GM21515 (cell line): Measurements from ENCODE around the gene GON7.
"Not testable (repeated sequence)": the region's sequence is repeated elsewhere in the genome, so short reads cannot be mapped to it uniquely, and the experiment has no call there.

Experiments used
- ATAC-seq: cut with Tn5 transposase; IDR thresholded peaks from one replicate; pipeline ENCODE4 v1.9.1; 2021; ENCODE audit not compliant: unreplicated experiment

Gene GON7, protein sequence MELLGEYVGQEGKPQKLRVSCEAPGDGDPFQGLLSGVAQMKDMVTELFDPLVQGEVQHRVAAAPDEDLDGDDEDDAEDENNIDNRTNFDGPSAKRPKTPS

DNA sequence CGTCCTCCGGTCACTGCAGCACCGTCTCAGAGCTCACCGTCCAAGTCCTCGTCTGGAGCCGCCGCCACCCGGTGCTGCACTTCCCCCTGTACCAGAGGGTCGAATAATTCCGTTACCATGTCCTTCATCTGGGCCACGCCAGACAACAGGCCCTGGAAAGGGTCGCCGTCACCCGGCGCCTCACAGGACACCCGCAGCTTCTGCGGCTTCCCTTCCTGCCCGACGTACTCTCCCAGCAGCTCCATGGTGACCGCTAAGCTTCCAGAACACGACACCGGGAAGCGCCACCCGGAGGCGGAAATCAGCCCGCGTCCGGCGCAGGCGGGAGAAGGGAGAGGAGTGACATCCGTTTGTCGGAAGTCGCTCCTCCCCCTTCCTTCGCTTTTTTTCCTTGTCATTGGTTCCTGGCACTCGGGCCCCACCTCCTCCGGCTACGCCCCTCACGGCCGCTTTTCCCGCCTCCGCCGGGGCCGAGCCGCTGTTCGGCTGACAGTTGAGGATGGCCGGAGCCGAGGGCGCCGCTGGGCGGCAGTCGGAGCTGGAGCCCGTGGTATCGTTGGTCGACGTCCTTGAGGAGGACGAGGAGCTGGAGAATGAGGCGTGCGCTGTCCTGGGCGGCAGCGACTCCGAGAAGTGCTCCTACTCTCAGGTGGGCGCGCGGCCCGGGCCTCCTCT lies at the start of gene GON7, which contains the start of gene UBR7:
Gene GON7, minus strand, starts transcription at position 273 of the 675 bp plus-strand sequence. Its CDS starts 28 bp downstream, at position 245.
Gene UBR7, plus strand, starts transcription at position 464 of the 675 bp plus-strand sequence. Its CDS starts 36 bp downstream, at position 500.
- peak; percentile 83 for ATAC-seq

- ATAC-seq, result no peak
These were observed 42.4 kb upstream of the GON7 start for GRCh38 chr14:93249128-93249831.

DNA sequence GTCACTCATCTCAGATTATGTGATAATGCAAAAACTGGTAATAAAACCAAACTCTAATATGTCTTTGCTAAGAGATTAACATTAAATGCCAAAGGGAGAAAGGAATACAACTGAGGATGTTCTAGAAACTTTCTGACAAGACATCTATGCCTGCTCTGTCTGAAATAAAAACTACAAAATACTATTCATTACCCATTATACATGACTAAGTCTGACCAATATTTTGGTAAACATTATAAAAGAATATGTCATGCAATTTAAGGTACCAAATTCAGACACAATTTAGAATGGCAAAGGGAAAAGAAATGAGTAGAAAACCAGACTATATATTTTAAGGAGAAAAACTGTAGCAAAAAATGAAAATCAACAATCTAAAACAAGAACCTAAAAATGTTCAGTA lies 39.7 kb upstream of the GON7 start:
- ATAC-seq, result no peak

- ATAC-seq, result no peak
These were observed 39.0 kb upstream of the GON7 start for GRCh38 chr14:93245764-93246420.

- ATAC-seq, result no peak
These were observed 33.8 kb upstream of the GON7 start for GRCh38 chr14:93240678-93241000.

- ATAC-seq, result no peak
These were observed 33.2 kb upstream of the GON7 start for GRCh38 chr14:93239869-93240677.

GRCh38 chr14:93234798-93235197 lies 27.9 kb upstream of the GON7 start:
- no peak for ATAC-seq

- not testable (repeated sequence) for ATAC-seq
These were observed 26.2 kb upstream of the GON7 start for GRCh38 chr14:93233078-93233477.

DNA sequence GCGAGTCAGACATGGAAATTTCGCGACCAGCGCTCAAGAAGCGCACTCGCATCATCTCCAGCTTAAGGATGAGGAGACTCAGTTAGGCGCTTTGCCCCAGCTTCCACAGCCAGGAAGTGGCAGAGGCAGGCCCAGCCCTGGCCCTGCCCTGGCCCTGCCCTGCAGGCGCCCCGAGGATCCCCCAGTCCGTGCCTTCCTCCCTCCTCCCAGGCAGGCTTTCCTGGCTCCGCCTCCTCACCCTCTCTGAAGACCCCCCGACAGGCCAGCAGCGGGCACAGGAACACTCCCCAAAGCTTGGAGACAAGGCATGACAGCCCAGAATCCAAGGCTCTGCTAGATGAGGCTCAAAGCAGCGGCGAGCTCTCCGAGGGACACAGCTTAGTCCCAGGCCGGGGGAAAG lies 25.3 kb upstream of the GON7 start:
- no peak for ATAC-seq

DNA sequence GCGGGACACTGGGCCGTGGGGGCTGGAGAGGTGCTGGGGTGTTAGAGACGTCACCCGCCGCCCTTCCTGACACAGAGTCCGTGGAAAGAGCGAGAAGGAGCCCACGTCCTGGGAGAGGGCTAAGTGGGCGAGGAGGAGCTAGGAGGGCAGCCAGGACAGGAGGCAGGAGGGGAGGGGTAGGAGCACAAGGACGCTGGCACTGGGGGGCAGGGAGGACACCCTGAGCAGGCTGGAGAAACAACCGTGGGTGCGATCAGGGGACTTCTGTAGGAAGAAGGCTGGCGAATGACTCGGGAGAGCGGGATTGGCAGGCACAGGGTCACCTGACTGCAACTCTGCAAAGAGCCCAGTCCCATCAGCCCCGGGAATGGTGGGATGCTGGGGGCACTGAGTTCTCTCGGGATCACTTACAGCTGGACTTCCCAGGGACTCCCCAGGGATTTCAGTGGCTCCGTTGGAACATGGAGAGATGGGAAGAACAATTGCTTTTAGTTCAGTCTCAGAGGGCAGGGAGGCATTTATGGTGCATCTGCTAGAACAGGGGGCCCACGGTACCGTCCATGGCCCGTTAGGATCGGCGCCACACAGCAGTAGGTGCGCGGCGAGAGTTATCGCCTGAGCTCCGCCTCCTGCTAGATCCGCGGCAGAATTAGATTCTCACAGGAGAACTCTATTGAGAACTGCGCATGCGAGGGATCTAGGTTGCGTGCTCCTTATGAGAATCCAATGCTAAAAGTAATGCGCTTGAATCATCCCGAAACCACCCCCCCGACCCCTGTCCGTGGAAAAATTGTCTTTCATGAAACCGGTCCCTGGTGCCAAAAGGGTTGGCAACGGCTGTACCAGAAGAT lies 24.5 kb upstream of the GON7 start:
- no peak for ATAC-seq

GRCh38 chr14:93230539-93230938 lies 23.7 kb upstream of the GON7 start:
- ATAC-seq, result no peak

DNA sequence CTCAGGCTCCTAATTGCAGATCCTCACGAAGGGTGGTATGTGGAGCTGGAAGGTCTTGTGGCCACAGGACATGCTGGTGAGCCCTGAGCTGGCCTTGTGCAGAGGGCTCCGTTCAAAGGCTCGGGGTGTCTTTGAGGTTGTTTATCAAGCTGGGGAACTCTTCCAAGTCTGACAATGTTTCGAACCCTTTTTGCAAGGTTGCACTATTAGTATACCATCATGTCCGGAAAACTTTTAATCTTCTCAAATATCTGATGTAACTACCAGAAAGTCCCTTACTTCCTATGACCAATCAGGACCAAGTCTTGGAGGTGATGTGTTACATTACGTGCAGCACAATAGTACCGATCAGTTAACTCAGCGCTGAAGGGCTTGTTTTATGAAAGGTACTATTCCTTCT lies 21.7 kb upstream of the GON7 start:
- ATAC-seq, result no peak

DNA sequence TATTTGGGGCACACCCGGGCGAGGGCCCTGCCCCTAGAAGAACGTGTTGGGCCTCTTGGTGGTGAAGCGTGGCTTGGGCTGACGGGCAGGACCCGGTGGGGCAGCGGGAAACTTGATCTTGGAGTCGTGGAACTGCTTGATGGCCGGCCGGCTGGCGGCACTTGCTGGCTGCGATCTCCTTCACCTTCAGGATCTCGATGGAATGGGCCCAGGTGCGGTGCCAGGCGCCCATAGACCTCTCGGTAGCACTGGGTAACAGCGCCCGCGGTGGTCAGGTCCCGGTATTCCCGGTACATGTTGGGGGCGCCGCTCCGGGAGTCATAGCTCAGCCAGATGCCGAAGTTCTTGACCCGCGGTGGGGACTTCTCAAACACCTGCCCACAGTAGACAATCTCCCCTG lies 16.7 kb upstream of the GON7 start:
- no peak for ATAC-seq

DNA sequence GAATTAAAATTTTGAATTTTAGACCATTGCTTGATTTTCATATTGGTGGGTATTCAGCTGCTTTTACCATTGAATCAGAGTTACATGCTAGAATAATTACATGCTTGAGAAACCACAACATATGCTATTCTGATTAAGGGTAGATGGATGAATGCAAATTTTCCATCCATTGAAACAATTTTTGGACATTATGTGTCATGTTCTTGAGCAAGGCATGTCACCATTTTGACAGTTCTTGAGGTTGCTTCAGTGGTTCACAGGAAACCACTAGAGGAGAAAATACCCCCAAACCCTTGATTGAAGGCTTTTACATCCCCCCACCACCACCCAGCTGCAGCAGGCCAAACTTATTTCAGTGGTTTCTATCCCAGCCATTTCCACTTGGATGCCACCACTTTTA lies 13.6 kb upstream of the GON7 start:
- no peak for ATAC-seq

GRCh38 chr14:93219103-93219726 lies 12.3 kb upstream of the GON7 start:
- ATAC-seq, result peak; percentile 72

- no peak for ATAC-seq
These were observed 7.7 kb upstream of the GON7 start for GRCh38 chr14:93214598-93214997.

- ATAC-seq, result peak; percentile 65
These were observed 5.6 kb upstream of the GON7 start for GRCh38 chr14:93212432-93212831.

DNA sequence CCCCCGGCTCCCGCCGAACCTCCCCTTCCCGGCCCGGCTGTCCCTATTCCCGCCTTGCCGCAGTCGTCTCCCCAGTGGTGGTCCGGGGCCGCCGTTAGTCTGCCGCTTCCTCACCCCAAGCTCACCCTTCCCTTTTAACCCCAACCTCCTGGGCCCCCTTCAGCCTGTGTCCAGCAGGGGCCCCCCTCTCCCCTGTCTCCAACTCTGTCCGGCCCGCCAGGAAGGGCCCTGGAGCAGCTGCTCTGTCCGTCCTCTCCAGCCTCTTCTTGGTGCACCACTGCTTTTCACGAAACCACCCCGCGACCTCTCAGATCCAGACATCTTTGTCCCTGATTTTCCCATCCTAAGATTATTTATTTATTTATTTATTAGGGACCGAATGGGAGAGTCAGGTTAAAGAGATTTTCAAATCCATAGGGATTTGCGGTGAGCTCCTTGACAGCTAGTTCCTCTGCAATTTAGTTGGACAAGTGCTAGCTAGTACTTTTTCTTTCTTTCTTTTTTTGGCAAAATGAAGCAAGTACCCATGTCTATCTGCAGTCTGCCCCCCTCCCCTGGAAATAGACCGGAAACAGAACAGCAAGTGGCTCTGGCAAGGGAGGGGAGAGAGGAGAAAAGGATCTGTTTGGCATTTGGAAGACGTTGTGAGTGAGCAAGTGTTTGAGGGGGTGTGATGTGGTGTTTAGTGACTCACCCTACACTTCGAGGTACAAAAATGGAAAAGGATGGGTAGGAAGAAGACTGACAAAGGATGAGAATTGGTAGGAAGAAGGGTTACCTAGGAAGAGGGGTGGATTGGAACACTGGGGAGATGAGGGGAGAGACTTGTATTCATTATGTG lies 823 bp upstream of the GON7 start:
- peak; percentile 45 for ATAC-seq
